H9 (cell line): ENCODE results near the gene FSTL1. TPM values are rescaled to one million over a fixed set of nuclear protein-coding genes. Genes with fewer than 3 reads are reported as not detected.

Source experiments
- DNase-seq: peaks from one replicate; pipeline ENCODE4 v3.0.0-alpha.2; 2017
- H2AFZ ChIP-seq: one replicate; pipeline ENCODE4 v1.6.1; 2013; ENCODE audit warnings: mild to moderate bottlenecking, low read length, control low read depth, moderate library complexity
- H2AK5ac ChIP-seq: 2 replicates; pipeline ENCODE4 v1.6.1; 2013; ENCODE audit warnings: low read length, control low read depth, mixed read lengths; ENCODE audit not compliant: insufficient read length
- H2BK120ac ChIP-seq: one replicate; pipeline ENCODE4 v1.6.1; 2013; ENCODE audit warnings: low read depth, mild to moderate bottlenecking, low read length, control low read depth, inconsistent platforms; ENCODE audit not compliant: poor library complexity, severe bottlenecking
- H2BK12ac ChIP-seq: 2 replicates; pipeline ENCODE4 v1.6.1; 2013; ENCODE audit warnings: low read length, control low read depth, mixed read lengths, low read depth; ENCODE audit not compliant: insufficient read length
- H2BK15ac ChIP-seq: 2 replicates; pipeline ENCODE4 v1.6.1; 2013; ENCODE audit warnings: low read depth, low read length, control low read depth
- H2BK20ac ChIP-seq: one replicate; pipeline ENCODE4 v1.6.1; 2013; ENCODE audit warnings: low read depth, mild to moderate bottlenecking, low read length, control low read depth, inconsistent platforms; ENCODE audit not compliant: poor library complexity, severe bottlenecking
- H2BK5ac ChIP-seq: 2 replicates; pipeline ENCODE4 v1.6.1; 2013; ENCODE audit warnings: low read length, control low read depth, mixed read lengths; ENCODE audit not compliant: insufficient read length
- H3K14ac ChIP-seq: 2 replicates; pipeline ENCODE4 v1.6.1; 2013; ENCODE audit warnings: low read length, control low read depth; ENCODE audit not compliant: insufficient read depth
- H3K18ac ChIP-seq: 2 replicates; pipeline ENCODE4 v1.6.1; 2013; ENCODE audit warnings: low read depth, mild to moderate bottlenecking, mixed read lengths, low read length, control low read depth; ENCODE audit not compliant: insufficient read length
- H3K23ac ChIP-seq: 2 replicates; pipeline ENCODE4 v1.6.1; 2013; ENCODE audit warnings: low read length, control low read depth, mixed read lengths, low read depth; ENCODE audit not compliant: insufficient read length
- H3K23me2 ChIP-seq: 2 replicates; pipeline ENCODE4 v1.6.1; 2013; ENCODE audit warnings: low read depth, mild to moderate bottlenecking, mixed read lengths, low read length, control low read depth; ENCODE audit not compliant: insufficient read length, poor library complexity, severe bottlenecking
- H3K27ac ChIP-seq: 2 replicates; pipeline ENCODE4 v1.5.1; 2013; ENCODE audit warnings: low read length, control low read depth, mixed read lengths, low read depth; ENCODE audit not compliant: insufficient read length
- H3K27me3 ChIP-seq: 2 replicates; pipeline ENCODE4 v1.6.1; 2013; ENCODE audit warnings: low read length, control low read depth, inconsistent platforms; ENCODE audit not compliant: insufficient read depth
- H3K4ac ChIP-seq: 2 replicates; pipeline ENCODE4 v1.6.1; 2013; ENCODE audit warnings: low read depth, mild to moderate bottlenecking, control low read depth, inconsistent platforms, low read length, moderate library complexity
- H3K4me1 ChIP-seq: 2 replicates; pipeline ENCODE4 v1.6.1; 2013; ENCODE audit warnings: low read length, control low read depth, inconsistent platforms; ENCODE audit not compliant: insufficient read depth
- H3K4me2 ChIP-seq: 2 replicates; pipeline ENCODE4 v1.6.1; 2013; ENCODE audit warnings: low read length, control low read depth, mixed read lengths; ENCODE audit not compliant: insufficient read length, insufficient read depth
- H3K56ac ChIP-seq: 2 replicates; pipeline ENCODE4 v1.6.1; 2013; ENCODE audit warnings: low read depth, mild to moderate bottlenecking, mixed read lengths, low read length, control low read depth; ENCODE audit not compliant: insufficient read length
- H3K79me1 ChIP-seq: 2 replicates; pipeline ENCODE4 v1.6.1; 2013; ENCODE audit warnings: low read depth, mild to moderate bottlenecking, moderate library complexity, low read length, control low read depth, inconsistent platforms; ENCODE audit not compliant: insufficient read depth, poor library complexity, severe bottlenecking
- H3K79me2 ChIP-seq: 2 replicates; pipeline ENCODE4 v1.6.1; 2013; ENCODE audit warnings: low read length, control low read depth, inconsistent platforms; ENCODE audit not compliant: insufficient read depth
- H3K9ac ChIP-seq: 2 replicates; pipeline ENCODE4 v1.6.1; 2013; ENCODE audit warnings: low read length, control low read depth, mixed read lengths; ENCODE audit not compliant: insufficient read length; ENCODE audit errors: extremely low read depth
- H3K9me3 ChIP-seq: one replicate; pipeline ENCODE4 v1.6.1; 2013; ENCODE audit warnings: low read depth, low read length, inconsistent platforms; ENCODE audit not compliant: control insufficient read depth
- H3T11ph ChIP-seq: one replicate; pipeline ENCODE4 v1.6.1; 2013; ENCODE audit warnings: mild to moderate bottlenecking, low read length, control low read depth, inconsistent platforms
- H4K20me1 ChIP-seq: one replicate; pipeline ENCODE4 v1.6.1; 2013; ENCODE audit not compliant: control insufficient read depth, insufficient read length, insufficient read depth
- H4K5ac ChIP-seq: 2 replicates; pipeline ENCODE4 v1.6.1; 2013; ENCODE audit warnings: low read depth, mild to moderate bottlenecking, mixed read lengths, low read length, control low read depth; ENCODE audit not compliant: insufficient read length
- H4K8ac ChIP-seq: replicated peaks from 2 replicates; pipeline ENCODE4 v1.6.1; 2013; ENCODE audit warnings: low read length, control low read depth, mixed read lengths, low read depth; ENCODE audit not compliant: insufficient read length
- H4K91ac ChIP-seq: 2 replicates; pipeline ENCODE4 v1.6.1; 2013; ENCODE audit warnings: low read depth, mild to moderate bottlenecking, moderate library complexity, mixed read lengths, low read length, control low read depth; ENCODE audit not compliant: insufficient read length
- H3K27ac Mint-ChIP-seq, 3 experiments: 2 replicates in 2 of 3; 3 replicates in 1 of 3; pipeline ENCODE4 v1.8.0; 2020 to 2021; ENCODE audit warnings: mixed read lengths in 3 of 3, mild to moderate bottlenecking in 1 of 3, moderate library complexity in 1 of 3
- H3K27me3 Mint-ChIP-seq: 2 replicates; pipeline ENCODE4 v1.8.0; 2021; ENCODE audit warnings: low read depth, mild to moderate bottlenecking, moderate library complexity, mixed read lengths
- H3K36me3 Mint-ChIP-seq, 3 experiments: 2 replicates in 2 of 3; 3 replicates in 1 of 3; pipeline ENCODE4 v1.8.0; 2020 to 2021; ENCODE audit warnings: low read depth in 3 of 3, mixed read lengths in 3 of 3; ENCODE audit not compliant: insufficient read depth in 1 of 3
- H3K4me1 Mint-ChIP-seq, 2 experiments: 2 replicates each; pipeline ENCODE4 v1.8.0; 2020; ENCODE audit warnings: mixed read lengths in 2 of 2
- H3K4me3 Mint-ChIP-seq, 2 experiments: 2 replicates in 1 of 2; 3 replicates in 1 of 2; pipeline ENCODE4 v1.8.0; 2020 to 2021; ENCODE audit warnings: mild to moderate bottlenecking in 2 of 2, mixed read lengths in 2 of 2, moderate library complexity in 1 of 2
- H3K9me3 Mint-ChIP-seq, 2 experiments: 2 replicates in 1 of 2; 3 replicates in 1 of 2; pipeline ENCODE4 v1.8.0; 2020; ENCODE audit warnings: mild to moderate bottlenecking in 2 of 2, mixed read lengths in 2 of 2, moderate library complexity in 1 of 2
- CTCF ChIP-seq: fragments of 200-600 bp; sonication (generic); conservative IDR thresholded peaks from 3 replicates; pipeline ENCODE4 v1.8.0; 2021; ENCODE audit warnings: antibody characterized with exemption, mild to moderate bottlenecking
- WGBS: extraction: QIAGEN DNeasy Blood & Tissue Kit; methylation state at CpG from one replicate; pipeline ENCODE4 v1.1.7; 2013; ENCODE audit warnings: missing lambda C conversion rate, low lambda C conversion rate, mixed read lengths; ENCODE audit not compliant: insufficient read length; ENCODE audit errors: extremely low coverage; 5-methylcytosine and 5-hydroxymethylcytosine counted together
- total RNA-seq: library from RNA; stranded (reverse); gene quantifications from 2 replicates; pipeline ENCODE4 v1.2.1, GENCODE V29; 2021

Gene FSTL1
- total RNA-seq, 1 experiment from 2014 or later: 326 TPM

DNA sequence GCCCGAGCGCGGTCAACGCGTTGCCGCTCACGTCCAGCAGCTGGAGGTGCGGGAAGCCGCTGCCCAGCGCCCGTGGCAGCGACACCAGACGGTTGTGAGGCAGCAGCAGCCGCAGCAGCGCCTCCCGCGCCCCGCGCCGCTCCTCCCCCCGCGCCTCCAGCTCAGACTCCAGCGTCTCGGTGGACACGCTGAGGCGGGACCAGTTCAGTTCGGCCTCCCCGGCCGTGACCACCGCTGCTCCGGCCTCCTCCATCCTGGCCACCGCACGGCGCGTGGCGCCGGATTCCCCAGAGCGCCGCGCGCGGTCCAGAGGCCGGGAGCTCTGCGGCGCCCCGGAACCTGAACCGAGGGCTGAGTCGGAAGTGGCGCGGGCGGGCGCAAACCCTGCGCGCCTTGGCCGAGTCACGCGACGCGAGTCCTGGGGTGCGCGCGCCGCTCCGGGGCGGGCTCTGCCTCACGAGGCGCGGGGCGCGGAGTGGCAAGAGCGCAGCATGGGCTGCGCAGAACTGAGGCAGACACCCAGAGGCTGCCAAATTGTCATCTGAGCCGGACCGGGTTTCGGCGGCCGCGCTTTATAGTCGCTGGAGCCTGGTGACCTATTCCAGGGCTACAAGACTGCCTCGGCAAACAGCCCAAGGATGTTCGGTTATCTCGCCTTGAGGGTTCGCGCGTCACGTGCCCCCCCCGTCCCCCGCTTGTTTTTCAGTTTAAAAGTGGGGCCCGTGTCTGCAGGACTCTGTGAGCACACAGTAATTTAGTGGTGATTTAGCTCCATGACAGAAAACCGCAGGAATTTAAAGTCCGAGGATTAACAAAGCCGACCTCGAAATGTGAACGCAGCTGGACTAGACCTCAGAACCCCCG is 101.6 kb downstream of the FSTL1 start, which contains the start of gene LRRC58:
Gene LRRC58 (minus strand): TSS at position 364 of the 864 bp plus-strand sequence. CDS start 111 bp downstream, at position 253.
- DNase-seq: peak; percentile 76
- H3K27me3 ChIP-seq: no peaks in the 10 kb centered on the region
- peaks cover 4% of the 10 kb centered on the region; the same call in 1 of the 2 replicates for H3K4me1 ChIP-seq
- H3K27ac ChIP-seq: no peak within 1 kb of the TSS
- H3K23ac ChIP-seq: no peak within 1 kb of the TSS
- H2AFZ ChIP-seq: peak within 1 kb of the TSS; percentile 67
- no peak within 1 kb of the TSS for H3K4ac ChIP-seq
- no peak within 1 kb of the TSS for H4K91ac ChIP-seq
- Mint-ChIP-seq H3K4me3 (peak within 1 kb of the TSS; percentile 82 to 91), H3K4me1 (peaks cover 17 to 18% of the 10 kb centered on the region in 2 experiments), H3K9me3 (no peaks in the 10 kb centered on the region), H3K27ac (peak within 1 kb of the TSS in 1 of 3 experiments; percentile 92; a peak in 3 of 7 replicates), H3K27me3 (peaks cover 5% of the 10 kb centered on the region), H3K36me3 (peaks cover 0 to 6% (median 3%) of the 10 kb centered on the region in 3 experiments; a peak in 5 of 7 replicates)
- H3K79me1 ChIP-seq: no peaks in the 10 kb centered on the region
- whole genome bisulfite sequencing: no CpG with 5 or more reads among the region's 95 CpGs
- no peak within 1 kb of the TSS for H2BK5ac ChIP-seq
- H3K23me2 ChIP-seq: peaks cover 12% of the 10 kb centered on the region
- peak within 1 kb of the TSS; percentile 64 for H3K18ac ChIP-seq
- H3K9me3 ChIP-seq: no peaks in the 10 kb centered on the region
- H3K9ac ChIP-seq: peak within 1 kb of the TSS; percentile 67
- H4K5ac ChIP-seq: no peak within 1 kb of the TSS
- H2BK15ac ChIP-seq: no peak within 1 kb of the TSS
- no peak within 1 kb of the TSS for H2AK5ac ChIP-seq
- H2BK120ac ChIP-seq: no peak within 1 kb of the TSS
- no peaks in the 10 kb centered on the region; the same call in 1 of the 2 replicates for H3K79me2 ChIP-seq
- peak within 1 kb of the TSS; percentile 97 for H3K4me2 ChIP-seq
- H4K20me1 ChIP-seq: no peaks in the 10 kb centered on the region
- H2BK12ac ChIP-seq: no peak within 1 kb of the TSS
- H3K56ac ChIP-seq: no peak within 1 kb of the TSS
- H3T11ph ChIP-seq: no peak within 1 kb of the TSS
- H4K8ac ChIP-seq: no peak within 1 kb of the TSS
- TF ChIP-seq CTCF: peak; percentile 43; the same call in 2 of the 3 replicates
- no peak within 1 kb of the TSS for H2BK20ac ChIP-seq
- peak within 1 kb of the TSS; percentile 85 for H3K14ac ChIP-seq
